GM12892 (cell line): ENCODE measurements around the gene ANXA5.

Experiments used
- POLR2A ChIP-seq: IDR thresholded peaks from 2 replicates; pipeline ENCODE4 v1.6.1; 2011; ENCODE audit warnings: low read depth, low read length, control low read depth
- POLR2AphosphoS5 ChIP-seq: IDR thresholded peaks from 2 replicates; pipeline ENCODE4 v1.6.1; 2011; ENCODE audit warnings: low read depth, low read length, control low read depth

GRCh38 chr4:121665371-121665770 lies 31.4 kb downstream of the ANXA5 start:
- TF ChIP-seq POLR2A (no peak), POLR2AphosphoS5 (no peak)
